ENCODE results near the gene UCK1. TPM values are rescaled to one million over a fixed set of nuclear protein-coding genes. Genes with fewer than 3 reads are reported as not detected.

Gene UCK1
- total RNA-seq, 1 donor from 2014 or later = 30.7 TPM

DNA sequence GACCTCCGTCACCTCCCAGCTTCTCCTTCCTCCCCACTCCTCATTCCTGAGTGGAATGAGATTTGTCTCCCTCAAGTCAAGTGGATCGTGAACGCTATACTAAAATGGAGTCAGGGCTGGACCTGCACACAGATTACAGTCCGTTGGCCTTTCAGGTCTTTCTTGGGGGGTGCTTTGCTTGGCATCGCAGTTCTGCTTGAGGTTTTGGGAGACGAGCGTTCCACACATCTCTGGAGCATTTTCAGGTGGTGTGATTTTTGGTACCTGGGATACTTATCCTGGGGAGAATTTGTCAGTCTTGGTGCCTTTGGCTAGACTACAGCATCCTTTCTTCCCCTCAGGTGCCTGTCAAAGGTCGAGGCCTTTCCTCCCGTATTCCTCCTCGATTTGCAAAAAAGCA lies 52.2 kb downstream of the UCK1 start:
- Histone ChIP-seq H3K9me3 (ENCODE audit: low read depth) (no peaks in the 10 kb centered on the region), H3K36me3 (peaks cover 17% of the 10 kb centered on the region), H3K27me3 (no peaks in the 10 kb centered on the region), H3K9ac (no peak overlapping the region), H4K20me1 (ENCODE audit: low read depth) (peaks cover 91% of the 10 kb centered on the region), H2AFZ (replicated peaks) (no peak overlapping the region), H3K79me2 (ENCODE audit: low read depth) (peaks cover 40% of the 10 kb centered on the region), H3K4me1 (no peaks in the 10 kb centered on the region), H3F3A (ENCODE audit: low read depth) (peaks cover 29% of the 10 kb centered on the region), H3K4me3 (no peak overlapping the region), H3K4me2 (no peak overlapping the region), H3K27ac (no peak overlapping the region)
- TF ChIP-seq CTCF (IDR thresholded peaks at IDR 0.05) = no peak
- no peak for TF ChIP-seq EZH2phosphoT487 (IDR thresholded peaks at IDR 0.05)
- TF ChIP-seq EZH2 (IDR thresholded peaks at IDR 0.05) = no peak
- H3K9me3 Mint-ChIP-seq = no peaks in the 10 kb centered on the region
- DNase-seq (ENCODE audit: low spot score) = no peak
- H3K36me3 Mint-ChIP-seq = peaks cover 46% of the 10 kb centered on the region
- H3K4me3 Mint-ChIP-seq = no peak overlapping the region
- H3K27ac Mint-ChIP-seq = no peak overlapping the region
- H3K4me1 Mint-ChIP-seq = no peaks in the 10 kb centered on the region
- H3K27me3 Mint-ChIP-seq (ENCODE audit: insufficient read depth, low read depth) = peaks cover 10% of the 10 kb centered on the region

GRCh38 chr9:131478421-131478868 lies 52.6 kb downstream of the UCK1 start:
- no peaks in the 10 kb centered on the region for H3K9me3 ChIP-seq (ENCODE audit: low read depth)
- peak; percentile 81 for DNase-seq (ENCODE audit: low spot score)
- H3K36me3 Mint-ChIP-seq = peaks cover 48% of the 10 kb centered on the region
- H3K4me2 ChIP-seq = no peak overlapping the region
- H3K36me3 ChIP-seq = peaks cover 17% of the 10 kb centered on the region
- H3K4me1 ChIP-seq = no peaks in the 10 kb centered on the region
- H3K27me3 ChIP-seq = no peaks in the 10 kb centered on the region
- peaks cover 29% of the 10 kb centered on the region for H3F3A ChIP-seq (ENCODE audit: low read depth)
- peaks cover 45% of the 10 kb centered on the region for H3K79me2 ChIP-seq (ENCODE audit: low read depth)
- no peak overlapping the region for H3K27ac ChIP-seq
- no peaks in the 10 kb centered on the region for H3K9me3 Mint-ChIP-seq
- TF ChIP-seq CTCF (IDR thresholded peaks at IDR 0.05) (peak; percentile 75), EZH2phosphoT487 (IDR thresholded peaks at IDR 0.05) (no peak)
- peak overlapping the region; percentile 58 for H3K27ac Mint-ChIP-seq
- no peaks in the 10 kb centered on the region for H3K4me1 Mint-ChIP-seq
- H4K20me1 ChIP-seq (ENCODE audit: low read depth) = peaks cover 91% of the 10 kb centered on the region
- no peak overlapping the region for H3K4me3 ChIP-seq
- H3K27me3 Mint-ChIP-seq (ENCODE audit: insufficient read depth, low read depth) = peaks cover 10% of the 10 kb centered on the region
- H3K4me3 Mint-ChIP-seq = no peak overlapping the region
- H3K9ac ChIP-seq = no peak overlapping the region
- H2AFZ ChIP-seq (replicated peaks) = no peak overlapping the region

- TF ChIP-seq EZH2 (IDR thresholded peaks at IDR 0.05) (no peak), CTCF (IDR thresholded peaks at IDR 0.05) (no peak), EZH2phosphoT487 (IDR thresholded peaks at IDR 0.05) (no peak)
- H4K20me1 ChIP-seq (ENCODE audit: low read depth) = peaks cover 90% of the 10 kb centered on the region
- peaks cover 46% of the 10 kb centered on the region for H3K36me3 Mint-ChIP-seq
- DNase-seq (ENCODE audit: low spot score) = no peak
- no peaks in the 10 kb centered on the region for H3K4me1 Mint-ChIP-seq
- no peaks in the 10 kb centered on the region for H3K4me1 ChIP-seq
- H3F3A ChIP-seq (ENCODE audit: low read depth) = peaks cover 29% of the 10 kb centered on the region
- peak overlapping the region; percentile 53 for H3K27ac ChIP-seq
- no peak overlapping the region for H3K9ac ChIP-seq
- H3K4me2 ChIP-seq = no peak overlapping the region
- H3K36me3 ChIP-seq = peaks cover 20% of the 10 kb centered on the region
- no peaks in the 10 kb centered on the region for H3K27me3 ChIP-seq
- H3K4me3 Mint-ChIP-seq = no peak overlapping the region
- peak overlapping the region; percentile 58 for H3K27ac Mint-ChIP-seq
- H3K4me3 ChIP-seq = no peak overlapping the region
- no peaks in the 10 kb centered on the region for H3K9me3 ChIP-seq (ENCODE audit: low read depth)
- no peaks in the 10 kb centered on the region for H3K9me3 Mint-ChIP-seq
- H3K79me2 ChIP-seq (ENCODE audit: low read depth) = peaks cover 50% of the 10 kb centered on the region
- H3K27me3 Mint-ChIP-seq (ENCODE audit: insufficient read depth, low read depth) = peaks cover 10% of the 10 kb centered on the region
- no peak overlapping the region for H2AFZ ChIP-seq (replicated peaks)
Observed at GRCh38 chr9:131477816-131478419, 53.1 kb downstream of the UCK1 start.
